Prostate gland (tissue), 2 donors: ENCODE results near the gene PEMT.

Experiments used
- POLR2A ChIP-seq: fragments of 450-650 bp; IDR thresholded peaks from one replicate; pipeline ENCODE4 v1.6.1; 2016; ENCODE audit warnings: antibody characterized with exemption, mild to moderate bottlenecking
- POLR2AphosphoS5 ChIP-seq: sonication (generic); formaldehyde crosslinking; IDR thresholded peaks from one replicate; pipeline ENCODE4 v1.6.1; 2017; ENCODE audit warnings: antibody characterized with exemption
- TF ChIP-seq, protein P1 (sequence below), 4 experiments: fragments of 200-600 bp in 2 of 4; fragments of 450-650 bp in 2 of 4; sonication (generic) in 2 of 4; IDR thresholded peaks; 1 replicate in 3 of 4; 2 replicates in 1 of 4; pipeline ENCODE4 v1.5.1; 2016 to 2019; ENCODE audit warnings: antibody characterized with exemption in 4 of 4, mild to moderate bottlenecking in 2 of 4, moderate library complexity in 2 of 4

DNA sequence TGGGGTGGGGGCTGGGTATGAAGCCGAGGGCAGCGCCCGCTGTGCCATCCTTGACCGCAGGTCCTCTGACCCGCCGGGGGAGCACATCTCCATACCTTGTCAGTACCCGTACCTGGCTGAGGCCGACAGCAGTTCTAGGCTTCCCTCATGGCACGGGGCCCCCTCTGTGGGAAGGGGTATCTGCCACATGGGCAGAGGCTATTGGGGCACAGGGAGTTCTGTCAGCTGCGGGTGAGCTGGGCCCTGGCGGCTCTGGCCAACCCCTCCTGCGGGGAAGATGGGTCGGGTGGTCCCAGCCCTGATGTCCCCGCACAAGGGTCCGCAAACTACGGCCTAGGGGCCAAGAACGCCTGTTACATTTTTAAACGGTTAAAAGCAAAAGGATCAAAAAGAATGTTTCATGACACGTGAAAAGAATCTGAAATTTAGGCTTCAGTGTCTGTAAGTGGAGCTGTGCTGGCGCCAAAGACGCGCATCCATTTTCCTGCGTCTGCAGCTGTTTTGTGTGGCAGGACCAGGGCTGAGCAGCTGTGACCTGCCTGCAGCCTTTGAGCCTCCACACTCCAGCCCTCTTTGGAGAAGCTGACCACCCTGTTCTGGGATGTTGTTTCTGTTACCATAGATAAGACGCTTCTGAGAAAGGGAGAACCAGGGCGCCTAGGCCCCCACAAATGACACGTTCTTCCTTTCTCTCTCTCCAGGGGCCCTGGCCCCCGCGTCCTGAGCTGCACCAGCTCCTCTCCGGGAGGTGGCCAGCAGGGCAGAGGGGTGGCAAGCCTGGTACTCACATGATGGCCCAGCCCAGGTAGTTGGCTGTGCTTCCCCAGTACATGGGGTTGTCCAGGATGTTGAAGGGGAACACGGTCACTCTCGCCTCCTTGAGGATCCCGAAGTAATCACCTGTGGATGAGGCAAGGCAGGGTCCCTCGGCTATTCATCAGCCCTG, 82.6 kb downstream of the PEMT start:
- TF ChIP-seq, protein P1, sequence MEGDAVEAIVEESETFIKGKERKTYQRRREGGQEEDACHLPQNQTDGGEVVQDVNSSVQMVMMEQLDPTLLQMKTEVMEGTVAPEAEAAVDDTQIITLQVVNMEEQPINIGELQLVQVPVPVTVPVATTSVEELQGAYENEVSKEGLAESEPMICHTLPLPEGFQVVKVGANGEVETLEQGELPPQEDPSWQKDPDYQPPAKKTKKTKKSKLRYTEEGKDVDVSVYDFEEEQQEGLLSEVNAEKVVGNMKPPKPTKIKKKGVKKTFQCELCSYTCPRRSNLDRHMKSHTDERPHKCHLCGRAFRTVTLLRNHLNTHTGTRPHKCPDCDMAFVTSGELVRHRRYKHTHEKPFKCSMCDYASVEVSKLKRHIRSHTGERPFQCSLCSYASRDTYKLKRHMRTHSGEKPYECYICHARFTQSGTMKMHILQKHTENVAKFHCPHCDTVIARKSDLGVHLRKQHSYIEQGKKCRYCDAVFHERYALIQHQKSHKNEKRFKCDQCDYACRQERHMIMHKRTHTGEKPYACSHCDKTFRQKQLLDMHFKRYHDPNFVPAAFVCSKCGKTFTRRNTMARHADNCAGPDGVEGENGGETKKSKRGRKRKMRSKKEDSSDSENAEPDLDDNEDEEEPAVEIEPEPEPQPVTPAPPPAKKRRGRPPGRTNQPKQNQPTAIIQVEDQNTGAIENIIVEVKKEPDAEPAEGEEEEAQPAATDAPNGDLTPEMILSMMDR (IDR thresholded peaks at IDR 0.05) = no peak
- TF ChIP-seq POLR2A (no peak), POLR2AphosphoS5 (no peak)
